Effector CD4-positive, alpha-beta T cell (primary cell): ENCODE measurements around the gene UTP14A.

Experiments used
- DNase-seq: peaks from one replicate; pipeline ENCODE4 v3.0.0-alpha.2; 2020

Gene UTP14A

GRCh38 chrX:129945131-129945530 is 39.2 kb downstream of the UTP14A start:
- no peak for DNase-seq

- no peak for DNase-seq
Measured at GRCh38 chrX:129953334-129953648, 47.3 kb downstream of the UTP14A start.

GRCh38 chrX:129953881-129954280 is 47.9 kb downstream of the UTP14A start:
- no peak for DNase-seq

GRCh38 chrX:129954804-129955203 is 48.8 kb downstream of the UTP14A start:
- no peak for DNase-seq

GRCh38 chrX:129955682-129956081 is 49.7 kb downstream of the UTP14A start:
- DNase-seq = no peak

GRCh38 chrX:129956145-129956544 is 50.2 kb downstream of the UTP14A start:
- DNase-seq = no peak

- no peak for DNase-seq
Measured at GRCh38 chrX:129956765-129957164, 50.8 kb downstream of the UTP14A start.

- DNase-seq = no peak
Measured at GRCh38 chrX:129957241-129958082, 51.5 kb downstream of the UTP14A start.

- DNase-seq = no peak
Measured at GRCh38 chrX:129958083-129958465, 52.1 kb downstream of the UTP14A start.

- no peak for DNase-seq
Measured at GRCh38 chrX:129958814-129959492, 53.0 kb downstream of the UTP14A start.

GRCh38 chrX:129959493-129959832 is 53.5 kb downstream of the UTP14A start:
- no peak for DNase-seq

GRCh38 chrX:129961180-129962083 is 55.5 kb downstream of the UTP14A start:
- DNase-seq = peak; percentile 43

GRCh38 chrX:129963729-129964128 is 57.8 kb downstream of the UTP14A start:
- no peak for DNase-seq

GRCh38 chrX:129965166-129965565 is 59.2 kb downstream of the UTP14A start:
- no peak for DNase-seq

- DNase-seq = no peak
Measured at GRCh38 chrX:129968968-129969367, 63.0 kb downstream of the UTP14A start.

- DNase-seq = no peak
Measured at GRCh38 chrX:129976441-129976840, 70.5 kb downstream of the UTP14A start.
